Fibroblast of pulmonary artery (primary cell): ENCODE results near the gene LYRM2.

Source experiments
- DNase-seq: peaks from one replicate; pipeline ENCODE4 v3.0.0-alpha.2; 2010; ENCODE audit warnings: low read depth
- H3K4me3 ChIP-seq: replicated peaks from 2 replicates; pipeline ENCODE4 v1.5.1; 2011; ENCODE audit warnings: low read depth, mild to moderate bottlenecking, control low read depth, low read length, moderate library complexity
- CTCF ChIP-seq: IDR thresholded peaks from 2 replicates; pipeline ENCODE4 v1.5.1; 2011; ENCODE audit warnings: mild to moderate bottlenecking, control low read depth, low read length, inconsistent platforms; ENCODE audit errors: missing control alignments

LYRM2 gene

GRCh38 chr6:89526563-89526869, 112.0 kb downstream of the LYRM2 start:
- DNase-seq = no peak
- no peak overlapping the region for H3K4me3 ChIP-seq
- TF ChIP-seq CTCF = no peak

- TF ChIP-seq CTCF = no peak
- no peak for DNase-seq
- no peak overlapping the region for H3K4me3 ChIP-seq
Measured at GRCh38 chr6:89525786-89526562, 112.6 kb downstream of the LYRM2 start.

- no peak for TF ChIP-seq CTCF
- no peak for DNase-seq
- no peak overlapping the region for H3K4me3 ChIP-seq
Measured at GRCh38 chr6:89522778-89523177, 115.8 kb downstream of the LYRM2 start.

GRCh38 chr6:89520736-89521135, 117.8 kb downstream of the LYRM2 start:
- DNase-seq = no peak
- H3K4me3 ChIP-seq = no peak overlapping the region
- TF ChIP-seq CTCF = no peak

- DNase-seq = no peak
- no peak for TF ChIP-seq CTCF
- no peak overlapping the region for H3K4me3 ChIP-seq
Measured at GRCh38 chr6:89518352-89519055, 120.0 kb downstream of the LYRM2 start.
